ENCODE results near the gene MIEF2. TPM values are rescaled to one million over a fixed set of nuclear protein-coding genes. Genes with fewer than 3 reads are reported as not detected.

Gene MIEF2
- total RNA-seq, 1 experiment from 2014 or later: 29.6 TPM

GRCh38 chr17:18247613-18248001 lies 12.9 kb upstream of the MIEF2 start:
- H3K27ac ChIP-seq: no peak overlapping the region
- H3K4me2 ChIP-seq: no peak overlapping the region
- H4K20me1 ChIP-seq (ENCODE audit: insufficient read depth): peaks cover 22% of the 10 kb centered on the region
- H3K79me2 ChIP-seq (ENCODE audit: low read depth): no peaks in the 10 kb centered on the region
- DNase-seq: no peak
- BruUV-seq (replicated peaks): no TSS peak
- TF ChIP-seq EZH2 (IDR thresholded peaks at IDR 0.05; ENCODE audit: low read depth) (no peak), CTCF (conservative IDR thresholded peaks at IDR 0.05) (no peak)
- peaks cover 53% of the 10 kb centered on the region; the same call in 1 of the 2 replicates for H3F3A ChIP-seq (ENCODE audit: insufficient read depth, low read depth)
- H3K27me3 ChIP-seq (ENCODE audit: insufficient read depth, low read depth): no peaks in the 10 kb centered on the region
- no peak overlapping the region for H3K4me3 ChIP-seq
- intact Hi-C loops (cut with micrococcal nuclease; ENCODE audit: unreplicated experiment): loop anchor here (2.0 kb wide), 1 partner anchor 67 kb away; the partner anchor contains the start of genes SMCR8 and TOP3A
- no peak overlapping the region for H2AFZ ChIP-seq
- CTCF ChIA-PET: interaction anchor here (0.7 to 1.0 kb wide), 2 partner anchors 12 to 27 kb away, joined by 3 to 4 read pairs; no protein-coding TSS in a partner anchor
- H3K9me3 ChIP-seq (ENCODE audit: insufficient read depth, low read depth): no peaks in the 10 kb centered on the region
- H3K9me2 ChIP-seq (ENCODE audit: insufficient read depth): no peaks in the 10 kb centered on the region
- peaks cover 35% of the 10 kb centered on the region for H3K36me3 ChIP-seq (ENCODE audit: low read depth)
- no peaks in the 10 kb centered on the region for H3K4me1 ChIP-seq (replicated peaks; ENCODE audit: insufficient read depth)
- POLR2A ChIA-PET (ENCODE audit: unreplicated experiment): interaction anchor here (0.5 to 1.4 kb wide), 2 partner anchors 12 to 15 kb away, joined by 3 to 6 read pairs; no protein-coding TSS in a partner anchor

- peaks cover 26% of the 10 kb centered on the region for H4K20me1 ChIP-seq (ENCODE audit: insufficient read depth)
- peak; percentile 54 to 75 for DNase-seq
- BruUV-seq (replicated peaks): no TSS peak
- H3K79me2 ChIP-seq (ENCODE audit: low read depth): no peaks in the 10 kb centered on the region
- no peak overlapping the region for H3K4me3 ChIP-seq
- H3K4me1 ChIP-seq (replicated peaks; ENCODE audit: insufficient read depth): no peaks in the 10 kb centered on the region
- H3K4me2 ChIP-seq: no peak overlapping the region
- CTCF ChIA-PET: interaction anchor here (0.6 to 1.0 kb wide), 3 partner anchors 12 to 117 kb away, joined by 3 to 4 read pairs (median 3); no protein-coding TSS in a partner anchor
- intact Hi-C loops (cut with micrococcal nuclease; ENCODE audit: unreplicated experiment): loop anchor here (2.0 kb wide), 1 partner anchor 66 kb away; the partner anchor contains the start of genes SMCR8 and TOP3A
- H3K27ac ChIP-seq: no peak overlapping the region
- no peaks in the 10 kb centered on the region for H3K9me3 ChIP-seq (ENCODE audit: insufficient read depth, low read depth)
- no peak overlapping the region for H2AFZ ChIP-seq
- peak; percentile 85 for TF ChIP-seq CTCF (conservative IDR thresholded peaks at IDR 0.05)
- no peak for TF ChIP-seq EZH2 (IDR thresholded peaks at IDR 0.05; ENCODE audit: low read depth)
- H3K36me3 ChIP-seq (ENCODE audit: low read depth): peaks cover 42% of the 10 kb centered on the region
- no peaks in the 10 kb centered on the region for H3K9me2 ChIP-seq (ENCODE audit: insufficient read depth)
- peaks cover 50% of the 10 kb centered on the region; the same call in 1 of the 2 replicates for H3F3A ChIP-seq (ENCODE audit: insufficient read depth, low read depth)
- POLR2A ChIA-PET (ENCODE audit: unreplicated experiment): interaction anchor here (0.5 to 1.4 kb wide), 2 partner anchors 12 to 14 kb away, joined by 3 to 6 read pairs; no protein-coding TSS in a partner anchor
- H3K27me3 ChIP-seq (ENCODE audit: insufficient read depth, low read depth): no peaks in the 10 kb centered on the region
Observed at GRCh38 chr17:18248300-18248731, 12.1 kb upstream of the MIEF2 start.

- DNase-seq: no peak
- H4K20me1 ChIP-seq (ENCODE audit: insufficient read depth): peaks cover 29% of the 10 kb centered on the region
- H3K27ac ChIP-seq: no peak overlapping the region
- intact Hi-C loops (cut with micrococcal nuclease; ENCODE audit: unreplicated experiment): loop anchor here (2.0 kb wide), 1 partner anchor 66 kb away; the partner anchor contains the start of genes SMCR8 and TOP3A
- H3K79me2 ChIP-seq (ENCODE audit: low read depth): no peaks in the 10 kb centered on the region
- no peaks in the 10 kb centered on the region for H3K4me1 ChIP-seq (replicated peaks; ENCODE audit: insufficient read depth)
- H3K4me2 ChIP-seq: no peak overlapping the region
- no peaks in the 10 kb centered on the region for H3K9me2 ChIP-seq (ENCODE audit: insufficient read depth)
- peaks cover 45% of the 10 kb centered on the region; the same call in 1 of the 2 replicates for H3F3A ChIP-seq (ENCODE audit: insufficient read depth, low read depth)
- peaks cover 47% of the 10 kb centered on the region for H3K36me3 ChIP-seq (ENCODE audit: low read depth)
- H3K4me3 ChIP-seq: no peak overlapping the region
- TF ChIP-seq EZH2 (IDR thresholded peaks at IDR 0.05; ENCODE audit: low read depth) (no peak), CTCF (conservative IDR thresholded peaks at IDR 0.05) (no peak)
- no peaks in the 10 kb centered on the region for H3K27me3 ChIP-seq (ENCODE audit: insufficient read depth, low read depth)
- H2AFZ ChIP-seq: no peak overlapping the region
- CTCF ChIA-PET: interaction anchor here (0.6 to 1.0 kb wide), 3 partner anchors 13 to 99 kb away, joined by 3 to 4 read pairs (median 4); no protein-coding TSS in a partner anchor
- H3K9me3 ChIP-seq (ENCODE audit: insufficient read depth, low read depth): no peaks in the 10 kb centered on the region
- no TSS peak for BruUV-seq (replicated peaks)
- POLR2A ChIA-PET (ENCODE audit: unreplicated experiment): interaction anchor here (0.6 to 1.4 kb wide), 2 partner anchors 13 to 60 kb away, joined by 4 to 6 read pairs; no protein-coding TSS in a partner anchor
Observed at GRCh38 chr17:18248811-18249210, 11.7 kb upstream of the MIEF2 start.
